ENCODE measurements around the gene FRRS1L. TPM values are rescaled to one million over a fixed set of nuclear protein-coding genes. Genes with fewer than 3 reads are reported as not detected.

Gene FRRS1L
- total RNA-seq, 1 donor from 2014 or later = 6.7 TPM

DNA sequence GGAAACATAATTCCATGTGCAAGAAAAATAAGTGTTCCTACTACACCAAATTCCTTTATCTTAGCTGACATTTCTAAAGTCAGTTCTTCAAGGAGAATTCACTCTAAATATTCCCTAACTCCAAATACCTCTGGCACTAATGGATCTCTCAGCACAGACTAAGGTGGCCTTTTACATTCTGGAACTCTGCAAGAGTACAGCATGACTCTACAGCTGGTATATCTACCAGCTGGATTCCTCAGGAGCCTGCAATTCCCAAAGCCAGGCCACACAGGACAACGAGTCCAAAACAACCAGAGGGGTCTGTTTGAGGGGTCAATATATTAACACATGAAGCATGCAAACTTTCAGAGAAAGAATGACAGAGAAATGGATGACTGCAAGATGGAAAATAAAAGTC is 74.5 kb downstream of the FRRS1L start:
- TF ChIP-seq, protein P1, sequence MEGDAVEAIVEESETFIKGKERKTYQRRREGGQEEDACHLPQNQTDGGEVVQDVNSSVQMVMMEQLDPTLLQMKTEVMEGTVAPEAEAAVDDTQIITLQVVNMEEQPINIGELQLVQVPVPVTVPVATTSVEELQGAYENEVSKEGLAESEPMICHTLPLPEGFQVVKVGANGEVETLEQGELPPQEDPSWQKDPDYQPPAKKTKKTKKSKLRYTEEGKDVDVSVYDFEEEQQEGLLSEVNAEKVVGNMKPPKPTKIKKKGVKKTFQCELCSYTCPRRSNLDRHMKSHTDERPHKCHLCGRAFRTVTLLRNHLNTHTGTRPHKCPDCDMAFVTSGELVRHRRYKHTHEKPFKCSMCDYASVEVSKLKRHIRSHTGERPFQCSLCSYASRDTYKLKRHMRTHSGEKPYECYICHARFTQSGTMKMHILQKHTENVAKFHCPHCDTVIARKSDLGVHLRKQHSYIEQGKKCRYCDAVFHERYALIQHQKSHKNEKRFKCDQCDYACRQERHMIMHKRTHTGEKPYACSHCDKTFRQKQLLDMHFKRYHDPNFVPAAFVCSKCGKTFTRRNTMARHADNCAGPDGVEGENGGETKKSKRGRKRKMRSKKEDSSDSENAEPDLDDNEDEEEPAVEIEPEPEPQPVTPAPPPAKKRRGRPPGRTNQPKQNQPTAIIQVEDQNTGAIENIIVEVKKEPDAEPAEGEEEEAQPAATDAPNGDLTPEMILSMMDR (IDR thresholded peaks at IDR 0.05) = no peak
- Mint-ChIP-seq H3K4me1 (ENCODE audit: unreplicated experiment) (peaks cover 45% of the 10 kb centered on the region), H3K27me3 (ENCODE audit: unreplicated experiment) (no peaks in the 10 kb centered on the region), H3K27ac (ENCODE audit: unreplicated experiment) (peak overlapping the region; percentile 25), H3K4me3 (ENCODE audit: unreplicated experiment) (no peak overlapping the region), H3K36me3 (ENCODE audit: unreplicated experiment) (peaks cover 38% of the 10 kb centered on the region), H3K9me3 (ENCODE audit: unreplicated experiment) (no peaks in the 10 kb centered on the region)
- no peak for DNase-seq (ENCODE audit: extremely low spot score, unreplicated experiment)

DNA sequence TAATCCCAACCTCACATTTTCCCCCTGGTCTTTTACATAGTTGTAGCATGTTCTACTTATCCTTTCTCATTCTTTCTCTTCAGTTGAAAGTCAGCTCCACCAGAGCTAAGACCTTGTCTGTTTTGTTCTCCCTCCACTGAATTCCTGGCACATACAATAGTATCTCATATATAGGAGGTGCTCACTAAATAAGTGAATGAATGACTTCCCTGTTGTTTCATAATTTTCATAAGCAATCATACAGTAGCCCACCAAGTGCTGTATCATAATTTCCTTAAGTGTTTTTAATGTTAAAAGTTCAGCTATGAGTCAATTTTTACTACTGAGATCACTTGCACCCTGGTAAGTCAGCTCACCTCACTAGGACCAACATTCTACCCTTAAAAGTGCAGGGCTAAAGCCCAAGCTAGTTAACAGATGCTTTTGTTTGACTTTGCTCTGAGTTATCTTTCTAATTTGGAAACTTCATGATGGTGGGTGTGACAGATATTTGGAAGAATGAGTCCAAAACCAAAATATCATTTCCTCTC is 74.9 kb downstream of the FRRS1L start:
- H3K9me3 Mint-ChIP-seq (ENCODE audit: unreplicated experiment) = no peaks in the 10 kb centered on the region
- H3K36me3 Mint-ChIP-seq (ENCODE audit: unreplicated experiment) = peaks cover 42% of the 10 kb centered on the region
- no peak overlapping the region for H3K4me3 Mint-ChIP-seq (ENCODE audit: unreplicated experiment)
- H3K27me3 Mint-ChIP-seq (ENCODE audit: unreplicated experiment) = no peaks in the 10 kb centered on the region
- H3K27ac Mint-ChIP-seq (ENCODE audit: unreplicated experiment) = peak overlapping the region; percentile 25
- peaks cover 40% of the 10 kb centered on the region for H3K4me1 Mint-ChIP-seq (ENCODE audit: unreplicated experiment)
- TF ChIP-seq, protein P1 (IDR thresholded peaks at IDR 0.05) = no peak
- no peak for DNase-seq (ENCODE audit: extremely low spot score, unreplicated experiment)

DNA sequence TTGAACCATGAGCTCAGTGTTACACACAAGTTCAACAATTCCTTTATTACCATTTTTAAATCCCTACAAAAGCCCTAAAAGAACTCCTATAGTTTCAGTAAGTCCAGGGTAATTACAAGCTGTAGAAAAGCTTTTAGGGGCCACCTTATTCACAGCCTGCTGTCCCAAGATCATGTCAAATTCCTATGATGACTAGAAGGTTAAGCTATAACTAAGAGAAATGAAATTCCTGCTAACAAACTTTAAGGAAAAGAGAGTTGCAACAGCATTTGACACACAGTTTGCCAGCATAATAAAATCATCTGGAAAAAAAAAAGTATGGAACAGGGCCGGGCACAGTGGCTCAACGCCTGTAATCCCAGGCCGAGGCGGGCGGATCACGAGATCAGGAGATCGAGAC is 78.8 kb downstream of the FRRS1L start:
- TF ChIP-seq, protein P1 (IDR thresholded peaks at IDR 0.05) = no peak
- H3K4me1 Mint-ChIP-seq (ENCODE audit: unreplicated experiment) = peaks cover 20% of the 10 kb centered on the region
- H3K27ac Mint-ChIP-seq (ENCODE audit: unreplicated experiment) = peak overlapping the region; percentile 14
- DNase-seq (ENCODE audit: extremely low spot score, unreplicated experiment) = no peak
- no peaks in the 10 kb centered on the region for H3K9me3 Mint-ChIP-seq (ENCODE audit: unreplicated experiment)
- H3K27me3 Mint-ChIP-seq (ENCODE audit: unreplicated experiment) = no peaks in the 10 kb centered on the region
- H3K4me3 Mint-ChIP-seq (ENCODE audit: unreplicated experiment) = no peak overlapping the region
- H3K36me3 Mint-ChIP-seq (ENCODE audit: unreplicated experiment) = peaks cover 60% of the 10 kb centered on the region

DNA sequence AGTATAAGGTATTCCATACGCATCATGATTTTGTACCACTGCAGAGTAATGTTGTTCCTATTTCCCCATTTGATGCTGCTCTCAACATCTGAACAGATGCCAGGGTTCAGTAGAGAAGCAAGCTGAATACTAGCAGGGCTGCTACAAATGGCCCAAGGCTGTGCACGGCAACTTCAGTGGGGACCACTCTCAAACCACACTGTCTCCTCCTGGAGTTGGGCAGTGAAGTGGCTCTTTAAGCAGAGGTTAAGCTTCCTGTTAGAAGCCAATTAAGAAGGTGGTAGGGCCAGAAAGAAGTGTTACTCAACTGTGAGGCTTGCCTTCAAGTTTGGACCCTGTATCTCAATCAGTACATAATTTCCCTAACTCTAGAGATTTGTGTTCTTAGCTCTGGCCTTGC is 79.3 kb downstream of the FRRS1L start:
- peak overlapping the region; percentile 14 for H3K27ac Mint-ChIP-seq (ENCODE audit: unreplicated experiment)
- no peak overlapping the region for H3K4me3 Mint-ChIP-seq (ENCODE audit: unreplicated experiment)
- H3K4me1 Mint-ChIP-seq (ENCODE audit: unreplicated experiment) = peaks cover 16% of the 10 kb centered on the region
- H3K9me3 Mint-ChIP-seq (ENCODE audit: unreplicated experiment) = no peaks in the 10 kb centered on the region
- TF ChIP-seq, protein P1 (IDR thresholded peaks at IDR 0.05) = no peak
- H3K36me3 Mint-ChIP-seq (ENCODE audit: unreplicated experiment) = peaks cover 59% of the 10 kb centered on the region
- H3K27me3 Mint-ChIP-seq (ENCODE audit: unreplicated experiment) = no peaks in the 10 kb centered on the region
- no peak for DNase-seq (ENCODE audit: extremely low spot score, unreplicated experiment)

DNA sequence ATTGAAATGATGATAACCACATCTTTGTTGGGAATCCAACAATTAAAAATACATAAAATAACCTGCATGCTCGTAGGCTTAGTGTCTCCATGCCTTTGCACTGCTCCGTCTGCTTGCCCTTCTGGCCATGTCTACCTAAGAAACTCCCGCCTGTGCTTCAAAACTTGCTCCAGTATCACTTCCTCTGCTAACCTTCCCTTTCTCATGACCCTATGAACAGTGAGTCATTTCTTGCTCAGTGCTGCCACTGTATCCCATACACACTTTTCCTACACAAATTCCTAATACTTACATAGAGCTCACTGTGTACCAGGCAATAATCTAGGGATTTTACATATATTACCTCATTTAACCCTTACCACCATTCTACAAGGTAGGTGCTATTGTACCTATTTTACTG is 80.8 kb downstream of the FRRS1L start:
- TF ChIP-seq, protein P1 (IDR thresholded peaks at IDR 0.05) = no peak
- Mint-ChIP-seq H3K4me1 (ENCODE audit: unreplicated experiment) (peaks cover 7% of the 10 kb centered on the region), H3K36me3 (ENCODE audit: unreplicated experiment) (peaks cover 60% of the 10 kb centered on the region), H3K27me3 (ENCODE audit: unreplicated experiment) (no peaks in the 10 kb centered on the region), H3K27ac (ENCODE audit: unreplicated experiment) (no peak overlapping the region), H3K9me3 (ENCODE audit: unreplicated experiment) (no peaks in the 10 kb centered on the region), H3K4me3 (ENCODE audit: unreplicated experiment) (no peak overlapping the region)
- no peak for DNase-seq (ENCODE audit: extremely low spot score, unreplicated experiment)
